IMR-90 (cell line): ENCODE data around the gene COL23A1. TPM values are rescaled to one million over a fixed set of nuclear protein-coding genes. Genes with fewer than 3 reads are reported as not detected.

Source experiments
- ATAC-seq: fragments of 200-7000 bp; cut with Tn5 transposase; 2 replicates; pipeline ENCODE4 v1.9.1; 2020; ENCODE audit warnings: low read depth, mild to moderate bottlenecking, moderate library complexity
- BruUV-seq: library from RNA; stranded (reverse); fragments of 400-500 nt; replicated peaks from 2 replicates; lab custom pipeline; 2021; lab: Mats Ljungman, UMichigan
- CTCF ChIA-PET: fragments of 300-600 bp; formaldehyde crosslinking; extraction: SDS; loops from one replicate; lab custom pipeline; 2021; ENCODE audit warnings: antibody characterized with exemption; lab: Yijun Ruan, JAX
- POLR2A ChIA-PET: fragments of 300-600 bp; sonication (Branson Sonifier 250); formaldehyde crosslinking; loops from one replicate; lab custom pipeline; 2022; ENCODE audit warnings: antibody characterized with exemption; ENCODE audit not compliant: unreplicated experiment; lab: Charles Lee
- DNase-seq: peaks from one replicate; pipeline ENCODE4 v3.0.0; 2013
- H2AFZ ChIP-seq: replicated peaks from 2 replicates; pipeline ENCODE3; 2013; ENCODE audit warnings: low read length, mild to moderate bottlenecking; ENCODE audit not compliant: poor library complexity
- H2AK5ac ChIP-seq: 2 replicates; pipeline ENCODE4 v1.6.1; 2013; ENCODE audit warnings: low read depth, low read length, inconsistent platforms
- H2AK9ac ChIP-seq: replicated peaks from 2 replicates; pipeline ENCODE3; 2013; ENCODE audit warnings: mild to moderate bottlenecking, low read depth, low read length, moderate library complexity; ENCODE audit not compliant: poor library complexity
- H2BK120ac ChIP-seq: 2 replicates; pipeline ENCODE4 v1.6.1; 2013; ENCODE audit warnings: low read depth, low read length, inconsistent platforms
- H2BK15ac ChIP-seq: 3 replicates; pipeline ENCODE4 v1.6.1; 2013; ENCODE audit warnings: low read depth, low read length, inconsistent platforms
- H2BK20ac ChIP-seq: 2 replicates; pipeline ENCODE4 v1.6.1; 2013; ENCODE audit warnings: low read depth, mild to moderate bottlenecking, inconsistent platforms, low read length, moderate library complexity
- H2BK5ac ChIP-seq: 2 replicates; pipeline ENCODE4 v1.6.1; 2013; ENCODE audit warnings: mild to moderate bottlenecking, low read depth, low read length, inconsistent platforms; ENCODE audit not compliant: poor library complexity, severe bottlenecking
- H3K14ac ChIP-seq: replicated peaks from 2 replicates; pipeline ENCODE4 v1.6.1; 2013; ENCODE audit warnings: low read depth, low read length, inconsistent platforms
- H3K18ac ChIP-seq: 2 replicates; pipeline ENCODE4 v1.6.1; 2013; ENCODE audit warnings: low read depth, low read length, control low read depth
- H3K23ac ChIP-seq: 2 replicates; pipeline ENCODE4 v1.6.1; 2013; ENCODE audit warnings: low read depth, low read length, inconsistent platforms
- H3K27ac ChIP-seq: 2 replicates; pipeline ENCODE4 v1.5.1; 2013; ENCODE audit warnings: mild to moderate bottlenecking, control low read depth, low read length; ENCODE audit not compliant: insufficient read depth
- H3K27me3 ChIP-seq: 2 replicates; pipeline ENCODE4 v1.6.1; 2013; ENCODE audit warnings: low read length; ENCODE audit not compliant: control insufficient read depth, insufficient read depth
- H3K36me3 ChIP-seq: 2 replicates; pipeline ENCODE4 v1.6.1; 2013; ENCODE audit warnings: low read length, mixed read lengths; ENCODE audit not compliant: control insufficient read depth, insufficient read depth
- H3K4ac ChIP-seq: 2 replicates; pipeline ENCODE4 v1.6.1; 2013; ENCODE audit warnings: low read depth, low read length, inconsistent platforms
- H3K4me1 ChIP-seq: 2 replicates; pipeline ENCODE4 v1.6.1; 2013; ENCODE audit warnings: low read length, mixed read lengths; ENCODE audit not compliant: control insufficient read depth, insufficient read depth
- H3K4me2 ChIP-seq: 2 replicates; pipeline ENCODE4 v1.6.1; 2013; ENCODE audit warnings: low read depth, mild to moderate bottlenecking, control low read depth, low read length, moderate library complexity
- H3K4me3 ChIP-seq: 2 replicates; pipeline ENCODE4 v1.5.1; 2013; ENCODE audit warnings: low read depth, mild to moderate bottlenecking, control low read depth, low read length, moderate library complexity; ENCODE audit not compliant: insufficient read depth
- H3K56ac ChIP-seq: 2 replicates; pipeline ENCODE4 v1.6.1; 2013; ENCODE audit warnings: low read length, inconsistent platforms; ENCODE audit not compliant: insufficient read depth; ENCODE audit errors: extremely low read depth
- H3K79me1 ChIP-seq, 2 experiments: 2 replicates each; pipeline ENCODE4 v1.6.1; 2013; ENCODE audit warnings: low read length in 2 of 2, inconsistent platforms in 1 of 2, low read depth in 1 of 2
- H3K9ac ChIP-seq: 2 replicates; pipeline ENCODE4 v1.6.1; 2013; ENCODE audit warnings: low read depth, low read length, control low read depth
- H3K9me1 ChIP-seq: 2 replicates; pipeline ENCODE4 v1.6.1; 2013; ENCODE audit warnings: low read length, inconsistent platforms; ENCODE audit not compliant: insufficient read depth
- H3K9me3 ChIP-seq: 2 replicates; pipeline ENCODE4 v1.6.1; 2013; ENCODE audit warnings: low read length; ENCODE audit not compliant: control insufficient read depth, insufficient read depth
- H4K20me1 ChIP-seq: 2 replicates; pipeline ENCODE4 v1.6.1; 2013; ENCODE audit warnings: low read length, inconsistent platforms; ENCODE audit not compliant: insufficient read depth
- H4K5ac ChIP-seq: 2 replicates; pipeline ENCODE4 v1.6.1; 2013; ENCODE audit warnings: mild to moderate bottlenecking, low read depth, low read length, control low read depth
- H4K8ac ChIP-seq, 2 experiments: 2 replicates each; pipeline ENCODE4 v1.6.1; 2013; ENCODE audit warnings: low read depth in 2 of 2, low read length in 2 of 2, control low read depth in 1 of 2, inconsistent platforms in 1 of 2
- H4K91ac ChIP-seq: 2 replicates; pipeline ENCODE4 v1.6.1; 2013; ENCODE audit warnings: low read depth, low read length, inconsistent platforms; ENCODE audit not compliant: insufficient read depth
- RAD21 ChIP-seq: IDR thresholded peaks from 2 replicates; pipeline ENCODE4 v1.6.1; 2012; ENCODE audit warnings: low read length, improper control_type of control experiment
- WGBS, 2 experiments: methylation state at CpG; one replicate each; pipeline versions ENCODE4 v1.1.5 to v1.1.7; 2013; ENCODE audit warnings: missing lambda C conversion rate in 2 of 2; ENCODE audit not compliant: insufficient read length in 1 of 2; ENCODE audit errors: extremely low coverage in 2 of 2; 5-methylcytosine and 5-hydroxymethylcytosine counted together
- dilution Hi-C: fragments of 300-500 bp; cut with HindIII; formaldehyde crosslinking; loops from one replicate; pipeline ENCODE4 v1.14.3; 2018; ENCODE audit warnings: low sequenced_read_pairs; ENCODE audit not compliant: unreplicated experiment
- in situ Hi-C: fragments of 300-500 bp; cut with MboI; formaldehyde crosslinking; loops from 3 replicates; pipeline ENCODE4 v1.14.3; 2019; ENCODE audit warnings: low sequenced_read_pairs, inconsistent platforms, mixed read lengths
- intact Hi-C: fragments of 100-400 bp; cut with micrococcal nuclease; formaldehyde crosslinking; loops from 2 replicates; pipeline ENCODE4 v1.10.0; 2022
- polyA plus RNA-seq, 3 experiments: library from polyadenylated mRNA; depleted of rRNA; stranded (reverse); fragments of >200 nt; gene quantifications; 2 replicates each; pipeline ENCODE4 v1.2.3, GENCODE V29; 2012; ENCODE audit warnings: low replicate concordance in 1 of 3
- total RNA-seq: library from RNA; depleted of rRNA; stranded (reverse); fragments of >200 nt; gene quantifications from 2 replicates; pipeline ENCODE4 v1.2.3, GENCODE V29; 2012
- TF ChIP-seq, protein P1 (sequence below): fragments of 150-350 bp; IDR thresholded peaks from 2 replicates; pipeline ENCODE4 v1.6.1; 2016; ENCODE audit warnings: low read depth, mild to moderate bottlenecking, low read length, moderate library complexity, borderline replicate concordance

The COL23A1 gene
- total and polyA plus RNA-seq, 2 of the 4 experiments (the other 2 are of a cell fraction): not detected

DNA sequence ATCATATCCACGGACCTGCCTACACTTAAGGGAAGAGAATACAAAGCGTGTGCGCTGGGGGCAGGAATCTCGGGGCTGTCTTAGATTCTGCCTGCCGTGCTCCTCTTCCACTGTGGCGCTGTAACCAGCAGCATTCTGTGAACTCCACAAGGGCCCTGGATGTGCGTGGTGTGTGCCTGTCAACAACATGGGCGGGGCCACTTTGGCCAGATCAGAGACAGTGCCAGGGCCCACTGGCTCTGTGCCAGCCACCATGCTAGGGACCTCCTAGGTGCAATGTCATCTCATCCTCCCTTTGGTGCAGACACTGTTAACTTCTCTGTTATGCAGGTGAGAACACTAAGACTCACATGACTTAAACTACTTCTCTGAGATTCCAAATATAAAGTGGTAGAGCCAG is 113.7 kb downstream of the COL23A1 start:
- Histone ChIP-seq H3K4ac (no peak overlapping the region), H2AK9ac (no peak overlapping the region), H2BK15ac (no peak overlapping the region), H3K4me2 (no peak overlapping the region), H2BK5ac (no peak overlapping the region), H3K4me3 (no peak overlapping the region), H3K56ac (no peak overlapping the region), H3K14ac (no peak overlapping the region), H3K9me3 (peaks cover 5% of the 10 kb centered on the region), H3K27me3 (no peaks in the 10 kb centered on the region), H4K5ac (no peak overlapping the region), H2BK120ac (no peak overlapping the region), H3K79me1 (no peaks in the 10 kb centered on the region), H3K9me1 (no peaks in the 10 kb centered on the region), H3K27ac (no peak overlapping the region), H4K20me1 (no peaks in the 10 kb centered on the region), H3K9ac (no peak overlapping the region), H2BK20ac (no peak overlapping the region), H3K23ac (no peak overlapping the region), H3K4me1 (no peaks in the 10 kb centered on the region), H4K8ac (no peak overlapping the region), H2AFZ (no peak overlapping the region), H2AK5ac (no peak overlapping the region), H3K36me3 (no peaks in the 10 kb centered on the region), H3K18ac (no peak overlapping the region), H4K91ac (no peak overlapping the region)
- in situ Hi-C loops (no loop called here), dilution Hi-C loops (no loop called here), intact Hi-C loops (no loop called here)
- no CpG with 5 or more reads among the region's 8 CpGs for WGBS, 2 experiments
- no TSS peak for BruUV-seq
- ChIA-PET CTCF (no interaction called here), POLR2A (no interaction called here)
- DNase-seq: no peak
- no peak for ATAC-seq
- TF ChIP-seq, protein P1, sequence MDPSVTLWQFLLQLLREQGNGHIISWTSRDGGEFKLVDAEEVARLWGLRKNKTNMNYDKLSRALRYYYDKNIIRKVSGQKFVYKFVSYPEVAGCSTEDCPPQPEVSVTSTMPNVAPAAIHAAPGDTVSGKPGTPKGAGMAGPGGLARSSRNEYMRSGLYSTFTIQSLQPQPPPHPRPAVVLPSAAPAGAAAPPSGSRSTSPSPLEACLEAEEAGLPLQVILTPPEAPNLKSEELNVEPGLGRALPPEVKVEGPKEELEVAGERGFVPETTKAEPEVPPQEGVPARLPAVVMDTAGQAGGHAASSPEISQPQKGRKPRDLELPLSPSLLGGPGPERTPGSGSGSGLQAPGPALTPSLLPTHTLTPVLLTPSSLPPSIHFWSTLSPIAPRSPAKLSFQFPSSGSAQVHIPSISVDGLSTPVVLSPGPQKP: no peak
- TF ChIP-seq RAD21: no peak
